ENCODE results near the gene SLC25A42.
A peak's percentile ranks its signal among the peaks of the same experiment; 100 is the strongest.
"Not testable (repeated sequence)": the region's sequence is repeated elsewhere in the genome, so short reads cannot be mapped to it uniquely, and the experiment has no call there.

The SLC25A42 gene

GRCh38 chr19:19107654-19108053, 43.9 kb downstream of the SLC25A42 start:
- no peak for DNase-seq

- no peak for DNase-seq
Measured at GRCh38 chr19:19109601-19110000, 45.8 kb downstream of the SLC25A42 start.

GRCh38 chr19:19110410-19111135, 46.8 kb downstream of the SLC25A42 start:
- no peak for DNase-seq

GRCh38 chr19:19111136-19111835, 47.5 kb downstream of the SLC25A42 start:
- DNase-seq, result no peak

- DNase-seq, result no peak
Measured at GRCh38 chr19:19111967-19112580, 48.3 kb downstream of the SLC25A42 start.

GRCh38 chr19:19113040-19113626, 49.3 kb downstream of the SLC25A42 start:
- no peak for DNase-seq

GRCh38 chr19:19115954-19116353, 52.2 kb downstream of the SLC25A42 start:
- DNase-seq, result no peak

GRCh38 chr19:19119325-19120237, 55.8 kb downstream of the SLC25A42 start:
- DNase-seq, result no peak

GRCh38 chr19:19120308-19121231, 56.8 kb downstream of the SLC25A42 start:
- DNase-seq, result peak; percentile 51

- DNase-seq, result no peak
Measured at GRCh38 chr19:19121371-19121770, 57.6 kb downstream of the SLC25A42 start.

GRCh38 chr19:19122902-19123301, 59.1 kb downstream of the SLC25A42 start:
- DNase-seq, result no peak

GRCh38 chr19:19123386-19123785, 59.6 kb downstream of the SLC25A42 start:
- no peak for DNase-seq

- DNase-seq, result no peak
Measured at GRCh38 chr19:19126102-19126501, 62.3 kb downstream of the SLC25A42 start.

- no peak for DNase-seq
Measured at GRCh38 chr19:19131989-19132388, 68.2 kb downstream of the SLC25A42 start.

GRCh38 chr19:19132912-19133311, 69.1 kb downstream of the SLC25A42 start:
- no peak for DNase-seq

GRCh38 chr19:19133985-19134384, 70.2 kb downstream of the SLC25A42 start:
- no peak for DNase-seq

- DNase-seq, result peak; percentile 91
Measured at GRCh38 chr19:19134687-19135158, 70.9 kb downstream of the SLC25A42 start.

GRCh38 chr19:19135713-19136112, 71.9 kb downstream of the SLC25A42 start:
- DNase-seq, result not testable (repeated sequence)

GRCh38 chr19:19137556-19138108, 73.8 kb downstream of the SLC25A42 start:
- DNase-seq, result no peak

GRCh38 chr19:19138109-19138981, 74.6 kb downstream of the SLC25A42 start, which contains the start of gene TMEM161A:
TSS of gene TMEM161A (minus strand) at chr19:19138478. CDS start at chr19:19138428, 50 bp downstream.
- DNase-seq, result peak; percentile 97

Data from NCI-H2029 (cell line).